IMR-90 (cell line): ENCODE results near the gene NPY2R. TPM values are rescaled to one million over a fixed set of nuclear protein-coding genes. Genes with fewer than 3 reads are reported as not detected.

Experiments used
- ATAC-seq: fragments of 200-7000 bp; cut with Tn5 transposase; 2 replicates; pipeline ENCODE4 v1.9.1; 2020; ENCODE audit warnings: low read depth, mild to moderate bottlenecking, moderate library complexity
- BruUV-seq: library from RNA; stranded (reverse); fragments of 400-500 nt; replicated peaks from 2 replicates; lab custom pipeline; 2021; lab: Mats Ljungman, UMichigan
- CTCF ChIA-PET: fragments of 300-600 bp; formaldehyde crosslinking; extraction: SDS; loops from one replicate; lab custom pipeline; 2021; ENCODE audit warnings: antibody characterized with exemption; lab: Yijun Ruan, JAX
- POLR2A ChIA-PET: fragments of 300-600 bp; sonication (Branson Sonifier 250); formaldehyde crosslinking; loops from one replicate; lab custom pipeline; 2022; ENCODE audit warnings: antibody characterized with exemption; ENCODE audit not compliant: unreplicated experiment; lab: Charles Lee
- DNase-seq: peaks from one replicate; pipeline ENCODE4 v3.0.0; 2013
- H2AFZ ChIP-seq: replicated peaks from 2 replicates; pipeline ENCODE3; 2013; ENCODE audit warnings: low read length, mild to moderate bottlenecking; ENCODE audit not compliant: poor library complexity
- H2AK5ac ChIP-seq: 2 replicates; pipeline ENCODE4 v1.6.1; 2013; ENCODE audit warnings: low read depth, low read length, inconsistent platforms
- H2AK9ac ChIP-seq: replicated peaks from 2 replicates; pipeline ENCODE3; 2013; ENCODE audit warnings: mild to moderate bottlenecking, low read depth, low read length, moderate library complexity; ENCODE audit not compliant: poor library complexity
- H2BK120ac ChIP-seq: 2 replicates; pipeline ENCODE4 v1.6.1; 2013; ENCODE audit warnings: low read depth, low read length, inconsistent platforms
- H2BK15ac ChIP-seq: 3 replicates; pipeline ENCODE4 v1.6.1; 2013; ENCODE audit warnings: low read depth, low read length, inconsistent platforms
- H2BK20ac ChIP-seq: 2 replicates; pipeline ENCODE4 v1.6.1; 2013; ENCODE audit warnings: low read depth, mild to moderate bottlenecking, inconsistent platforms, low read length, moderate library complexity
- H2BK5ac ChIP-seq: 2 replicates; pipeline ENCODE4 v1.6.1; 2013; ENCODE audit warnings: mild to moderate bottlenecking, low read depth, low read length, inconsistent platforms; ENCODE audit not compliant: poor library complexity, severe bottlenecking
- H3K14ac ChIP-seq: replicated peaks from 2 replicates; pipeline ENCODE4 v1.6.1; 2013; ENCODE audit warnings: low read depth, low read length, inconsistent platforms
- H3K18ac ChIP-seq: 2 replicates; pipeline ENCODE4 v1.6.1; 2013; ENCODE audit warnings: low read depth, low read length, control low read depth
- H3K23ac ChIP-seq: 2 replicates; pipeline ENCODE4 v1.6.1; 2013; ENCODE audit warnings: low read depth, low read length, inconsistent platforms
- H3K27ac ChIP-seq: 2 replicates; pipeline ENCODE4 v1.5.1; 2013; ENCODE audit warnings: mild to moderate bottlenecking, control low read depth, low read length; ENCODE audit not compliant: insufficient read depth
- H3K27me3 ChIP-seq: 2 replicates; pipeline ENCODE4 v1.6.1; 2013; ENCODE audit warnings: low read length; ENCODE audit not compliant: control insufficient read depth, insufficient read depth
- H3K36me3 ChIP-seq: 2 replicates; pipeline ENCODE4 v1.6.1; 2013; ENCODE audit warnings: low read length, mixed read lengths; ENCODE audit not compliant: control insufficient read depth, insufficient read depth
- H3K4ac ChIP-seq: 2 replicates; pipeline ENCODE4 v1.6.1; 2013; ENCODE audit warnings: low read depth, low read length, inconsistent platforms
- H3K4me1 ChIP-seq: 2 replicates; pipeline ENCODE4 v1.6.1; 2013; ENCODE audit warnings: low read length, mixed read lengths; ENCODE audit not compliant: control insufficient read depth, insufficient read depth
- H3K4me2 ChIP-seq: 2 replicates; pipeline ENCODE4 v1.6.1; 2013; ENCODE audit warnings: low read depth, mild to moderate bottlenecking, control low read depth, low read length, moderate library complexity
- H3K4me3 ChIP-seq: 2 replicates; pipeline ENCODE4 v1.5.1; 2013; ENCODE audit warnings: low read depth, mild to moderate bottlenecking, control low read depth, low read length, moderate library complexity; ENCODE audit not compliant: insufficient read depth
- H3K56ac ChIP-seq: 2 replicates; pipeline ENCODE4 v1.6.1; 2013; ENCODE audit warnings: low read length, inconsistent platforms; ENCODE audit not compliant: insufficient read depth; ENCODE audit errors: extremely low read depth
- H3K79me1 ChIP-seq, 2 experiments: 2 replicates each; pipeline ENCODE4 v1.6.1; 2013; ENCODE audit warnings: low read length in 2 of 2, inconsistent platforms in 1 of 2, low read depth in 1 of 2
- H3K9ac ChIP-seq: 2 replicates; pipeline ENCODE4 v1.6.1; 2013; ENCODE audit warnings: low read depth, low read length, control low read depth
- H3K9me1 ChIP-seq: 2 replicates; pipeline ENCODE4 v1.6.1; 2013; ENCODE audit warnings: low read length, inconsistent platforms; ENCODE audit not compliant: insufficient read depth
- H3K9me3 ChIP-seq: 2 replicates; pipeline ENCODE4 v1.6.1; 2013; ENCODE audit warnings: low read length; ENCODE audit not compliant: control insufficient read depth, insufficient read depth
- H4K20me1 ChIP-seq: 2 replicates; pipeline ENCODE4 v1.6.1; 2013; ENCODE audit warnings: low read length, inconsistent platforms; ENCODE audit not compliant: insufficient read depth
- H4K5ac ChIP-seq: 2 replicates; pipeline ENCODE4 v1.6.1; 2013; ENCODE audit warnings: mild to moderate bottlenecking, low read depth, low read length, control low read depth
- H4K8ac ChIP-seq, 2 experiments: 2 replicates each; pipeline ENCODE4 v1.6.1; 2013; ENCODE audit warnings: low read depth in 2 of 2, low read length in 2 of 2, control low read depth in 1 of 2, inconsistent platforms in 1 of 2
- H4K91ac ChIP-seq: 2 replicates; pipeline ENCODE4 v1.6.1; 2013; ENCODE audit warnings: low read depth, low read length, inconsistent platforms; ENCODE audit not compliant: insufficient read depth
- BHLHE40 ChIP-seq: fragments of 150-350 bp; IDR thresholded peaks from 2 replicates; pipeline ENCODE4 v1.6.1; 2016; ENCODE audit warnings: mild to moderate bottlenecking, low read depth, low read length
- CEBPB ChIP-seq: IDR thresholded peaks from 2 replicates; pipeline ENCODE4 v1.6.1; 2012; ENCODE audit warnings: low read depth, low read length, improper control_type of control experiment
- CHD1 ChIP-seq: IDR thresholded peaks from 2 replicates; pipeline ENCODE4 v1.6.1; 2012; ENCODE audit warnings: low read depth, low read length, improper control_type of control experiment
- FOS ChIP-seq: fragments of 150-350 bp; IDR thresholded peaks from 2 replicates; pipeline ENCODE4 v1.6.1; 2016; ENCODE audit warnings: low read depth, low read length
- MAFK ChIP-seq: IDR thresholded peaks from 2 replicates; pipeline ENCODE4 v1.6.1; 2012; ENCODE audit warnings: low read depth, low read length, improper control_type of control experiment
- MAZ ChIP-seq: IDR thresholded peaks from 2 replicates; pipeline ENCODE4 v1.6.1; 2012; ENCODE audit warnings: low read depth, mild to moderate bottlenecking, low read length, improper control_type of control experiment, moderate library complexity, borderline replicate concordance
- MXI1 ChIP-seq: IDR thresholded peaks from 2 replicates; pipeline ENCODE4 v1.6.1; 2012; ENCODE audit warnings: low read depth, mild to moderate bottlenecking, low read length, moderate library complexity, borderline replicate concordance
- NFE2L2 ChIP-seq: fragments of 150-350 bp; IDR thresholded peaks from 2 replicates; pipeline ENCODE4 v1.6.1; 2016; ENCODE audit warnings: low read depth, mild to moderate bottlenecking, low read length
- POLR2A ChIP-seq: IDR thresholded peaks from 2 replicates; pipeline ENCODE4 v1.6.1; 2012; ENCODE audit warnings: mild to moderate bottlenecking, low read depth, low read length
- RAD21 ChIP-seq: IDR thresholded peaks from 2 replicates; pipeline ENCODE4 v1.6.1; 2012; ENCODE audit warnings: low read length, improper control_type of control experiment
- RCOR1 ChIP-seq: IDR thresholded peaks from 2 replicates; pipeline ENCODE4 v1.6.1; 2012; ENCODE audit warnings: mild to moderate bottlenecking, low read length, improper control_type of control experiment; ENCODE audit not compliant: insufficient replicate concordance
- RFX5 ChIP-seq: IDR thresholded peaks from 2 replicates; pipeline ENCODE4 v1.8.0; 2012; ENCODE audit warnings: low read depth, mild to moderate bottlenecking, low read length, moderate library complexity
- SMC3 ChIP-seq: fragments of 150-350 bp; IDR thresholded peaks from 2 replicates; pipeline ENCODE4 v1.6.1; 2016; ENCODE audit warnings: low read depth, mild to moderate bottlenecking, antibody characterized with exemption, low read length, moderate library complexity
- WGBS, 2 experiments: methylation state at CpG; one replicate each; pipeline versions ENCODE4 v1.1.5 to v1.1.7; 2013; ENCODE audit warnings: missing lambda C conversion rate in 2 of 2; ENCODE audit not compliant: insufficient read length in 1 of 2; ENCODE audit errors: extremely low coverage in 2 of 2; 5-methylcytosine and 5-hydroxymethylcytosine counted together
- dilution Hi-C: fragments of 300-500 bp; cut with HindIII; formaldehyde crosslinking; loops from one replicate; pipeline ENCODE4 v1.14.3; 2018; ENCODE audit warnings: low sequenced_read_pairs; ENCODE audit not compliant: unreplicated experiment
- in situ Hi-C: fragments of 300-500 bp; cut with MboI; formaldehyde crosslinking; loops from 3 replicates; pipeline ENCODE4 v1.14.3; 2019; ENCODE audit warnings: low sequenced_read_pairs, inconsistent platforms, mixed read lengths
- intact Hi-C: fragments of 100-400 bp; cut with micrococcal nuclease; formaldehyde crosslinking; loops from 2 replicates; pipeline ENCODE4 v1.10.0; 2022
- polyA plus RNA-seq, 3 experiments: library from polyadenylated mRNA; depleted of rRNA; stranded (reverse); fragments of >200 nt; gene quantifications; 2 replicates each; pipeline ENCODE4 v1.2.3, GENCODE V29; 2012; ENCODE audit warnings: low replicate concordance in 1 of 3
- total RNA-seq: library from RNA; depleted of rRNA; stranded (reverse); fragments of >200 nt; gene quantifications from 2 replicates; pipeline ENCODE4 v1.2.3, GENCODE V29; 2012
- TF ChIP-seq, protein P1 (sequence below): fragments of 150-350 bp; IDR thresholded peaks from 2 replicates; pipeline ENCODE4 v1.6.1; 2017; ENCODE audit warnings: mild to moderate bottlenecking, antibody characterized with exemption, low read length, low read depth
- TF ChIP-seq, protein P2 (sequence below): conservative IDR thresholded peaks from 2 replicates; pipeline ENCODE4 v1.5.1; 2012; ENCODE audit warnings: mild to moderate bottlenecking, low read depth, low read length, improper control_type of control experiment
- TF ChIP-seq, protein P3 (sequence below): fragments of 150-350 bp; IDR thresholded peaks from 2 replicates; pipeline ENCODE4 v1.6.1; 2016; ENCODE audit warnings: low read depth, mild to moderate bottlenecking, low read length, moderate library complexity, borderline replicate concordance

The NPY2R gene
- total and polyA plus RNA-seq, 2 of the 4 experiments (the other 2 are of a cell fraction), result not detected

GRCh38 chr4:155179216-155179615 lies 29.2 kb upstream of the NPY2R start:
- no peak overlapping the region for H3K56ac ChIP-seq
- no CpG with 5 or more reads among the region's 2 CpGs for WGBS, 2 experiments
- no peak overlapping the region for H3K4me2 ChIP-seq
- intact Hi-C loops (no loop called here), in situ Hi-C loops (no loop called here), dilution Hi-C loops (no loop called here)
- H2AK9ac ChIP-seq, result no peak overlapping the region
- no peaks in the 10 kb centered on the region for H3K79me1 ChIP-seq
- CTCF ChIA-PET, result no interaction called here
- no peak overlapping the region for H2AK5ac ChIP-seq
- ATAC-seq, result no peak
- H3K9me1 ChIP-seq, result no peaks in the 10 kb centered on the region
- H3K18ac ChIP-seq, result no peak overlapping the region
- H4K8ac ChIP-seq, result no peak overlapping the region
- no TSS peak for BruUV-seq
- no peak overlapping the region for H2BK20ac ChIP-seq
- H2BK5ac ChIP-seq, result no peak overlapping the region
- no peaks in the 10 kb centered on the region for H3K27me3 ChIP-seq
- no peak overlapping the region for H3K14ac ChIP-seq
- no peak for DNase-seq
- H3K4ac ChIP-seq, result no peak overlapping the region
- no peaks in the 10 kb centered on the region for H3K9me3 ChIP-seq
- POLR2A ChIA-PET, result no interaction called here
- no peaks in the 10 kb centered on the region for H3K4me1 ChIP-seq
- H2BK120ac ChIP-seq, result no peak overlapping the region
- H3K9ac ChIP-seq, result no peak overlapping the region
- no peak overlapping the region for H4K91ac ChIP-seq
- H3K23ac ChIP-seq, result no peak overlapping the region
- no peak overlapping the region for H3K4me3 ChIP-seq
- no peak overlapping the region for H2BK15ac ChIP-seq
- no peak overlapping the region for H4K5ac ChIP-seq
- H4K20me1 ChIP-seq, result no peaks in the 10 kb centered on the region
- TF ChIP-seq SMC3 (no peak), MAFK (no peak), MXI1 (no peak), BHLHE40 (no peak), MAZ (no peak), CEBPB (no peak), NFE2L2 (no peak), FOS (no peak), POLR2A (no peak), CHD1 (no peak), RFX5 (no peak), RAD21 (no peak), RCOR1 (no peak)
- TF ChIP-seq, protein P1, sequence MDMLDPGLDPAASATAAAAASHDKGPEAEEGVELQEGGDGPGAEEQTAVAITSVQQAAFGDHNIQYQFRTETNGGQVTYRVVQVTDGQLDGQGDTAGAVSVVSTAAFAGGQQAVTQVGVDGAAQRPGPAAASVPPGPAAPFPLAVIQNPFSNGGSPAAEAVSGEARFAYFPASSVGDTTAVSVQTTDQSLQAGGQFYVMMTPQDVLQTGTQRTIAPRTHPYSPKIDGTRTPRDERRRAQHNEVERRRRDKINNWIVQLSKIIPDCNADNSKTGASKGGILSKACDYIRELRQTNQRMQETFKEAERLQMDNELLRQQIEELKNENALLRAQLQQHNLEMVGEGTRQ, result no peak
- TF ChIP-seq, protein P2, sequence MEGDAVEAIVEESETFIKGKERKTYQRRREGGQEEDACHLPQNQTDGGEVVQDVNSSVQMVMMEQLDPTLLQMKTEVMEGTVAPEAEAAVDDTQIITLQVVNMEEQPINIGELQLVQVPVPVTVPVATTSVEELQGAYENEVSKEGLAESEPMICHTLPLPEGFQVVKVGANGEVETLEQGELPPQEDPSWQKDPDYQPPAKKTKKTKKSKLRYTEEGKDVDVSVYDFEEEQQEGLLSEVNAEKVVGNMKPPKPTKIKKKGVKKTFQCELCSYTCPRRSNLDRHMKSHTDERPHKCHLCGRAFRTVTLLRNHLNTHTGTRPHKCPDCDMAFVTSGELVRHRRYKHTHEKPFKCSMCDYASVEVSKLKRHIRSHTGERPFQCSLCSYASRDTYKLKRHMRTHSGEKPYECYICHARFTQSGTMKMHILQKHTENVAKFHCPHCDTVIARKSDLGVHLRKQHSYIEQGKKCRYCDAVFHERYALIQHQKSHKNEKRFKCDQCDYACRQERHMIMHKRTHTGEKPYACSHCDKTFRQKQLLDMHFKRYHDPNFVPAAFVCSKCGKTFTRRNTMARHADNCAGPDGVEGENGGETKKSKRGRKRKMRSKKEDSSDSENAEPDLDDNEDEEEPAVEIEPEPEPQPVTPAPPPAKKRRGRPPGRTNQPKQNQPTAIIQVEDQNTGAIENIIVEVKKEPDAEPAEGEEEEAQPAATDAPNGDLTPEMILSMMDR, result no peak
- TF ChIP-seq, protein P3, sequence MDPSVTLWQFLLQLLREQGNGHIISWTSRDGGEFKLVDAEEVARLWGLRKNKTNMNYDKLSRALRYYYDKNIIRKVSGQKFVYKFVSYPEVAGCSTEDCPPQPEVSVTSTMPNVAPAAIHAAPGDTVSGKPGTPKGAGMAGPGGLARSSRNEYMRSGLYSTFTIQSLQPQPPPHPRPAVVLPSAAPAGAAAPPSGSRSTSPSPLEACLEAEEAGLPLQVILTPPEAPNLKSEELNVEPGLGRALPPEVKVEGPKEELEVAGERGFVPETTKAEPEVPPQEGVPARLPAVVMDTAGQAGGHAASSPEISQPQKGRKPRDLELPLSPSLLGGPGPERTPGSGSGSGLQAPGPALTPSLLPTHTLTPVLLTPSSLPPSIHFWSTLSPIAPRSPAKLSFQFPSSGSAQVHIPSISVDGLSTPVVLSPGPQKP, result no peak
- no peaks in the 10 kb centered on the region for H3K36me3 ChIP-seq
- no peak overlapping the region for H3K27ac ChIP-seq
- H2AFZ ChIP-seq, result no peak overlapping the region
